ENCODE results near the gene DLG2. TPM values are rescaled to one million over a fixed set of nuclear protein-coding genes. Genes with fewer than 3 reads are reported as not detected.

The DLG2 gene
- total and polyA plus RNA-seq, 12 donors: 1.0 to 14.8 (median 7.4) TPM

- no peak overlapping the region for H3K27ac ChIP-seq
- WGBS, 2 donors: 70 to 74% methylated on average over 2 of the region's 2 CpGs
Observed at GRCh38 chr11:83957038-83957900, 1669.9 kb downstream of the DLG2 start.

GRCh38 chr11:83956119-83956697 is 1670.9 kb downstream of the DLG2 start:
- DNase-seq (no peak), ATAC-seq (no peak)
- H3K27ac ChIP-seq: no peak overlapping the region
- no peaks in the 10 kb centered on the region for H3K27me3 ChIP-seq
- TF ChIP-seq CTCF (IDR thresholded peaks at IDR 0.05): no peak
- H3K4me1 ChIP-seq: no peaks in the 10 kb centered on the region
- no peaks in the 10 kb centered on the region for H3K36me3 ChIP-seq
- intact Hi-C loops (cut with DNase I): no loop called here
- 91% methylated on average over 10 of the region's 10 CpGs for WGBS, 2 donors
- H3K4me3 ChIP-seq: no peak overlapping the region
- no peaks in the 10 kb centered on the region for H3K9me3 ChIP-seq

More at GRCh38 chr11:83957038-83957900, 1669.9 kb downstream of the DLG2 start:
- H3K36me3 ChIP-seq: no peaks in the 10 kb centered on the region
- ATAC-seq (no peak), DNase-seq (no peak)
- H3K4me3 ChIP-seq: no peak overlapping the region
- no peaks in the 10 kb centered on the region for H3K4me1 ChIP-seq
- H3K27me3 ChIP-seq: no peaks in the 10 kb centered on the region
- TF ChIP-seq CTCF (IDR thresholded peaks at IDR 0.05): no peak
- no peaks in the 10 kb centered on the region for H3K9me3 ChIP-seq
- intact Hi-C loops (cut with DNase I): no loop called here

DNA sequence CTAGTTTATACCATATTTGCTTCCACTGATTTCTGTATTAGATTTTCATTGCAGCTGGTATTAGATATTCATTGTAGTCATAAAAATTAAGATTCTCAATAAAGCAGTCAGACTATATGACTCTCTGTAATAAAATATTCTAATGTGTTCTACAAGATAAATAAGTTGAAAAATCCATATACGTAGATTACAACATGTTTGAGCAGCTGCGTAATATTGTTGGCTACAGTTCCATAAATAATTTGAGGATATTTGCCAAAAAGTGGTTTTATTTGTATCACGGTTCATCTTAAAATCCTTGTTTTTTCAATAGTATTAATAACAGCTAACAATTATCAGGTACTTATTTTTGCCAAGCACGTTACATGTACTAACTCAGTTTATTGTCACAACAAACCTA is 1672.4 kb downstream of the DLG2 start:
- 81 to 86% methylated on average over 4 of the region's 4 CpGs for WGBS, 2 donors
- Histone ChIP-seq H3K4me1 (no peaks in the 10 kb centered on the region), H3K36me3 (no peaks in the 10 kb centered on the region), H3K9me3 (no peaks in the 10 kb centered on the region), H3K27me3 (no peaks in the 10 kb centered on the region), H3K27ac (no peak overlapping the region), H3K4me3 (no peak overlapping the region)
- intact Hi-C loops (cut with DNase I): no loop called here
- ATAC-seq (no peak), DNase-seq (no peak)
- no peak for TF ChIP-seq CTCF (IDR thresholded peaks at IDR 0.05)

- intact Hi-C loops (cut with DNase I): no loop called here
- Histone ChIP-seq H3K4me3 (no peak overlapping the region), H3K4me1 (no peaks in the 10 kb centered on the region), H3K27me3 (no peaks in the 10 kb centered on the region), H3K36me3 (no peaks in the 10 kb centered on the region), H3K27ac (no peak overlapping the region), H3K9me3 (no peaks in the 10 kb centered on the region)
- DNase-seq (no peak), ATAC-seq (no peak)
- no peak for TF ChIP-seq CTCF (IDR thresholded peaks at IDR 0.05)
- WGBS, 2 donors: 32 to 40% methylated on average over 1 of the region's 1 CpG
Observed at GRCh38 chr11:83951521-83951920, 1675.6 kb downstream of the DLG2 start.

Measured in heart right ventricle (tissue), 16 donors.